Inferior parietal cortex (tissue), 1 donor: ENCODE measurements around the gene GSTA4.
"Not testable (repeated sequence)": the region's sequence is repeated elsewhere in the genome, so short reads cannot be mapped to it uniquely, and the experiment has no call there.

Experiments
- DNase-seq: peaks from one replicate; pipeline ENCODE4 v3.0.0-alpha.2; 2016; ENCODE audit errors: extremely low spot score

Gene GSTA4

DNA sequence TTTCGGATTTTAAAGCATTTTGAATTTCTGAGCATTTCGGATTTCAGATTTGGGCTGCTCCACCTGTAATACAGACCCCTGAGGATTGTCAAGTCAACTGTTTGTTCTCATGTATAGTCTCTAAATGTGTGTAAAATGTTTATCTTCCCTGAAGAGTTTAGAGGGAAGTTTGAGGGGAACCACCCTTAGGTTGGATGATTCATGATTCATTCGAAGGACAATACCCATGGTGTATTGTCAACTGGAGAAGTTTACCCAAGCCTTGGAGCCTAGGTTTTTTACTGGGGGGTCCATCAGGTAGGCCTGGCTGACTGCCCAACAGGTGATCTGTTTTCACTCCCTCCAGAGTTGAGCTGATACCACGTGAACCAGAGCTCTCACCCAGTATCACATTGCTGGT lies 18.9 kb downstream of the GSTA4 start:
- no peak for DNase-seq

DNA sequence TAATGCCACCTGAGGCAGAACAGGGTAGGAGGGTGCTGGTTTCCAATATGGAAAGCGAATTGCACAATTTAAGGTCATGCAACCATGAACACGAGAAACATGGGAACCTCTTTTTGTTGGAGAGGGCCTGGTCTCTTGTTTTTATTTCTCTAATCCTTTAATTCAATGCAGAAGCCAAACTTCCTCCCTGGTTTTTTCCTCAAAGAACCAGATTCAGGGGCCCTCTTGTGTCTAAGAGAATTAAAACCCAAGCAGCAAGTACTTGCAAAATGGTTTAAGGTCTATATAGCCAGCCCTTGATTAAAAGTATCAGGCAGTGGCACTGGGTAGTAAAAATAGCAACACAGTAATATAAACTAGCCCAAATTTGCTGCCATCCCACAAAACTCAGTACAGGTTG lies 19.5 kb downstream of the GSTA4 start:
- DNase-seq = no peak

DNA sequence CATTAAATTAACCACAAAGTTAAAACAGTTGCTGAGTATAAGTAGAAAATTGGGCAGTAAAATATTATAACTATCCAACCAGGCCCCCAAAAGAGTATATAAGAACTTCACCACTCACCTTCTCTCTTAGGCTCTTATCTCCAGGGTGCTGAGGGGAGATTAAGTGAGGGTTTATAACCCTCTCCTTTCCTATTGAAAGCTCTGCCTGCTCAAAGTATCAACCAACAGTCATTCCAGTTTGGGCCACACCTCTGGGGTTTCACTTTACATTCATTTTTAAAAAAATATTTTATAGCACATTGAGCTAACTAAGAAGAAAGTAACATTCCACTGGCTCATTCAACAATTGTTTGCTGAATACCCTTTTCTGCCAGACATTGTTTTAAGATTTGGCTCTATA lies 22.1 kb downstream of the GSTA4 start:
- DNase-seq = no peak

DNA sequence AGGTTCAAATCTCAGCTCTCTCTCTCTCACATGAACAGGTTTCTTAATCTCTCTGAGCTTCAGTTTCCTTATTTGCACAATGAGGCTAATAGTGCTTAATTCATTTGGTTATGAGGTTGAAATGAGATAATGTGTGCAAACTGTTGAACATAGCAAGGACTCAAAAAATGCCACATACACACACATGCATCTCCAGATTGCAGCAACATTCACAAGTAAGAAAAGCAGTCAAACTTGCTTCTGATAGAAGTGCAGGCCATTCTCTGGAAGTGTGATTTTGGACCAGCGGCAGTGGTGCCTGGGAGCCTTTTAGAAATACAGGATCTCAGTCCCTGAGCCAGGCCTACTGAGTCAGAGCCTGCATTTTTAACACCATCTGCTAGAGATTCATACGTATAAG lies 25.7 kb downstream of the GSTA4 start:
- DNase-seq = no peak

DNA sequence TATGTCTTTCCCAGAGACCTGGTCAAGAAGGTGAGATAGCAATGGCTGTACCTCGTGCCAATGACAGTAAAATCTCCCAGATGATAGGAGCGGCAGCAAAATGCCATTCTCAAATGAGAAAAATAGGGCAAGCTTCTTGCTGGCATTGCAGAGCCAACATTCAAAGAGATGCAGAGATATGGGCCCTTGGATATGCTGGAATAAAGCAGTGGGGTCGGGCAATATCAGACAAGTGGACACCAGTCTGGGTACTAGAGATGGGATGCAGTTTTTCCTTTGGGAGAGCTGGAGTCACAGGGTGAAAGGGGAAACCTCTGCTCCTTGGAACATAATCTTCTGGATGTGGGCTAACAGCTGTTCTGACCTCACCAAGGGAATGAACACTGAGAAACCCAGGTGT lies 29.0 kb downstream of the GSTA4 start:
- no peak for DNase-seq

DNA sequence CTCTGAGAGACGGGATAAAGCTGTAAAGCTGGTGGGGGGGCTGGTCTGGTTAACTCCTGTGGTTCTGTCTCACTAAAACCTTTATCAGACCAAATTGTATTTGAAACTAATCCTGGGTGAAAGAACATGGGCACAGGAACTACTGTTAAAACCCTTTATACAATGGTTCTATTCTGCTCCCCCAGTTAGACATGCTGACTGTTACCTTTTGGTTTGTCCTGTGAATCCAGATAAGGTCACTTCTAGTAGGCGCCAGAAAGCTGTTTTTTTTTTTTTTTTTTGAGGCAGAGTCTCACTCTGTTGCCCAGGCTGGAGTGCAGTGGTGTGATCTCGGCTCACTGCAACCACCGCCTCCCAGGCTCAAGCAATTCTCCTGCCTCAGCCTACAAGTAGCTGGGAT lies 29.7 kb downstream of the GSTA4 start:
- DNase-seq = no peak

DNA sequence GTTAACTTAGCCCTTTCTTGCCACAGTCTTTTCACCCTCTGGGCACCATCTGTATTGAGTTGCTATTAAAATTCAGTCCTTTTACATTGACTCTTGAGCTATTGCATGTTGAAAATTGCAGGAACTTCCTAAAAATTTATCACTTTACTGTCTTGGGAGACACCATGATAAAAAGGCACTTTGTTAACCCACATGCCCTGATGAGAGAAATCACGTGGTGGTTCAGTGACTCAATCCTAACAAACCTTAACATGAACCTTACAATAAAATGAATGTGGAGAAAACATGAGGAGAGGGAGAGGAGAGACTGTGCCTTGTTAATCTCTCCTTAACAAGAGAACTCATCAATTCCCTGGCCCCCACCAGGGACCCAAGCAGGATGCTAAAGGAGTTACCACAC lies 30.8 kb downstream of the GSTA4 start:
- DNase-seq = no peak

DNA sequence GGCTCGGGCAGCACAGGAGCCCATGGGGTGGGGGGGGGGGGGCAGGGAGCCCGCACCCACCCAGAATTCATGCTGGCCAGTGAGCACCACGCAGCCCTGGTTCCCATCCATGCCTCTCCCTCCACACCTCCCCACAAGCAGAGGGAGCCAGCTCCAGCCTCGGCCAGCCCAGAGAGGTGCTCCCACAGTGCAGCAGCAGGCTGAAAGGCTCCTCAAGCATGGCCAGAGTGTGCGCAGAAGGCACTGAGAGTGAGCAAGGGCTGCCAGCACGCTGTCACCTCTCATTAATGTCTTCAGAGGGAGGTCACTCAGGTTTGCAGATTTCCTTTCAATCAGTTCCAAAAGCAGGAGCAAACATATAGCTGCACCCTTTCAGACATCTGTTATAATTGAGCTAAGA lies 32.4 kb downstream of the GSTA4 start:
- DNase-seq = no peak

DNA sequence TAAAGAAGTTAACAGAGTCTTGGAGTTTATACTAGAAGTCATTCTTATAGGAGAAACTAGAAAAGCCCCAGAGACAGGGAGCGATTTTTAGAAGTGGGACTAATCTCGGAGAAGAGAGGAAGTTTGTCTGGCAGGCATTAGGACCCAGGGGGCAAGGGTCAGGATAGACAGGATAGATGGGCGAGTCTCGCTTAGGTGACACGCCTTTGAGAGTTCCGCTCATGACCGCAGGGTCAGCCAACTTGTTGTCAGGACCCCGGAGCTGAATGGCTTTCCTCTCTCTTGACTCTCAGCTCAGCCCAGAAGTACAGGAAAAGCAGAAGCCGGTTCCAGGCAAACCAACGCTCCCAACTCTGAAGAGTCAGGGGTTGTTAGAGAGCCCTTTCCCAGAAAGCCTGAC lies 34.1 kb downstream of the GSTA4 start:
- DNase-seq = not testable (repeated sequence)

DNA sequence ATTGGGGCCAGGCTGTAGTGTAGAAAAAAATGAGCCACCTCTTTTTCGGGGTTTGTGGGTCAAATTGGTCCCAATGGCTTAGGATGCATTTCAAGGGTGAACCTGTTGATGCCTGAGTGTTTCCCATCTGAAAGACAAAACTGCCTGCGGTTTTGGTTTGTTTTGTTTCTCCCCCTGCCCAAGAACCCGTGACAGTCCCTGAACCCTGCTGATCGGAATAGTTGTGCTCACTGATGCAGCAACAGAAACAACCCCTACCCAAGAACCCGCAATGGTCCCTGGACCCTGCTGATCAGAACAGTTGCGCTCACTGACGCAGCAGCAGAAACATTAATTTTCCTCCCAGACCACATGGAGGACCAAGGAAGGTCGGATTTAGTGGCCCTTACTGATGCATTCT lies 34.9 kb downstream of the GSTA4 start:
- DNase-seq = not testable (repeated sequence)

DNA sequence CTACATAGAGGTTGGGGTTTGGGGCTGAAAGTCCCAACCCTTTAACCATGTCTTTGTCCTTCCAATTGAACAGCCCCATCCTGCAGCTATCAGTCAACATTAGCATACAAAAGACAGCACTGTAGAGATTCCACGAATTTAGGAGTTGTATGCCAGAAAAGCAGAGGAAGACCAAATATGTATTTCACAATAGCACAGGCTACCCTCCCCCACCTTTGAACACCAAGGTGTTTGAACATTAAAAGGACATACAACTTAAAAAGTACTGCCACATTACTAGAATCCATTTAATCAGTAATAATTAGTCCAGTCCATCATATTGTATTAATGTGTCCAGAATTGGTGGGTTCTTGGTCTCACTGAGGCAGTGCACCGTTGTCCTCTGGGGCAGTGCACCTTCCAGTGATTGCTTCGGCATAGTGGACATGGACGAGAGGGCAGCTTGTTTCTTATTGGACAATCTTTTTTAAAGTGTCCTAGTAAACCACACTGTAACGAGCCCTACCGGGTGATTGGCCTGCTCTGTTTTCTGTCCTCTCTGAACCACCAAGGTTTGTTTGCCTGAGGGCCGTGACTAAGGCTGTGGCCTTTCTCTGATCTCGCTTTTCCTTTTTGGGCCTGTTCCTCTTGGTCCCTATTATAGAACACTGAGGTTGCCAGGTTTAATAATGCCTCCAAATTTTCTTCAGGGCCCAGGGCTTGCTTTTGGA lies 36.4 kb downstream of the GSTA4 start:
- DNase-seq = no peak

DNA sequence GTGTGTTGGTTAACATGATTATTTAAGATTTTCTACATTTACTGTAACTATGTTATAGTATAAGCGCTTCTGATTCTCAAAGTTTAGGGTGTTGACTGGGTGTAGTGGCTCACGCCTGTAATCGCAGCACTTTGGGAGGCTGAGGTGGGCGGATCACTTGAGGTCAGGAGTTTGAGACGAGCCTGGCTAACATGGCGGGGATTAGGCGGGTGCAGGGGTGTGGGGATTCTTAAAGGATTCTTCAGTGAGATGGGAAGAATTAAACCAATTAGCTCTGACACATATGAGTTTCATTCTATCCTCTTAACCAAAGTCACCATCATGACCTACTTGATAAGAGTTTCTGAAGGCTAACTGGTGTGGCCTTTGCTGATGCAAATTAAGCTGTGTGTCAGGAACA lies 39.2 kb downstream of the GSTA4 start:
- no peak for DNase-seq

DNA sequence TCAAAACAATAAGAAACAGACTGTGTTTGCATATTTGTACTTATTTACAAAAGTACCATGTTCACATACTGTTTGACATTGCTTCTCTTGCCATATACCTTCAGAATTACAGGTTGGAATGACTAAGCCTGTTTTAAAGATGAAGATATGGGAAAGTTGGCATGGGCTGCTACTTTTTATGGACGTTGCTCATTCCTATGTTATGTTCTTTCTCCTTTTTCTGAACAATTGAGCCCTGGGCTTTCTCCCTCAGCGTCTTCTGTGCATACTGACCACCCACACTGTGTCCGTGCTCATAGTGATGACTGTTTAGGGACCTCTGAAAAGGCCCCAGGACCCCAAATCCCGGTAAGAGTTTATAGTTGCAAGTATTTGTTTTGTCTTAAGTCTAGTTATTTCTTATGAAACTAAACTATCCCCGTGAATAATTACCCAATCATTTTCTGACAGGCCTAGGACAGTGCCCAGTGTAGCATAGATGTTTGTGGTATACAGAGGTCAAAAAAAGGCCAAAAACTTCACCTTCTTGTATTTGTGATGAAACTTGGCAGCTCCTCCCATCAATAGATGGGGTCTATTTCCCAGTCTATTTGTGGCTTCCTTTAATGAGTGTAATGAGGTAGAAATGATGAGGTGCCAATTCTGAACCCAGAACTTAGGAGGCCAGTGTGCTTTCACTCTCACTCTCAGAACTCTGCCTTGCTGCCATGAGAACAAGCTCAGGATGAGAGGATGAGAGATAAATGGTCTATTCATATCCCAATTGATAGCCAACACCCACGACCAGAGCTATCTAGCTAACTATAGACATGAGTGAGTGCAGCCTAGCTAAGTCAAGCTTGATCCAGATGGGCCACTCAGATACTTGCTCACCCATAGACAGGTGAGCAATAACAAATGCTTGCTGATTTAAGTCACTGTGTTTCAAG lies 40.9 kb downstream of the GSTA4 start:
- no peak for DNase-seq

DNA sequence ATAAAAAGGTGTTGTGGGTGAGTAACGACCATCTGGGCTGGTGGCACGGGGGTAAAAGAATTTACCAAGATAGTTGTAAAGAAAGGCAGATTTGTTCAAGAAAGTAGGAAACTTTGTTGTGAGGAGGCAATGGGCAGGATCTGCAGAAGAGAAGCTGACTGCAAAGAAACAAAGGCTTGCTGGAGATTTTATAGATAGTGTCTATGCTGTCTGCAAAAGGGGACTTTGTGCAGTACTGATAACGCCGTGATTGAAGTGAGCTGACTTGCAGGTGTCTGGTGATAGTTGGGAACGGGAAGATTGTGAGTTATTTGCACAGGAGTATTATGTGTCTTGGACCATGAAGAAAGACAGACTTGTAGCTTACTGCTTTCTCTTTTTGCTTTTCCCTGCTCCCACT lies 48.8 kb downstream of the GSTA4 start:
- no peak for DNase-seq

DNA sequence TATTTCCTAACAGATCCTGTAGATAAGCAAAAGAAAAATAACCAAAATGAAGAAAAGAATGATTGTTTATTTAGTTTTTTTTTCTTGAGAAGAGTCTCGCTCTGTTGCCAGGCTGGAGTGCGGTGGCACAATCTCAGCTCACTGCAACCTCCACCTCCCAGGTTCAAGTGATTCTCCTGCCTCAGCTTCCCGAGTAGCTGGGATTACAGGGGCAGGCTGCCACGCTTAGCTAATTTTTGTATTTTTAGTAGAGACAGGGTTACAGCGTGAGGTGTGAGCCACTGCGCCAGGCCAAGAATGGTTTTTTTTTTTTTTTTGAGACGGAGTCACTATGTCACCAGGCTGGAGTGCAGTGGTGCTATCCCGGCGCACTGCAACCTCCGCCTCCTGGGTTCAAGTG lies 52.3 kb downstream of the GSTA4 start:
- DNase-seq = not testable (repeated sequence)

DNA sequence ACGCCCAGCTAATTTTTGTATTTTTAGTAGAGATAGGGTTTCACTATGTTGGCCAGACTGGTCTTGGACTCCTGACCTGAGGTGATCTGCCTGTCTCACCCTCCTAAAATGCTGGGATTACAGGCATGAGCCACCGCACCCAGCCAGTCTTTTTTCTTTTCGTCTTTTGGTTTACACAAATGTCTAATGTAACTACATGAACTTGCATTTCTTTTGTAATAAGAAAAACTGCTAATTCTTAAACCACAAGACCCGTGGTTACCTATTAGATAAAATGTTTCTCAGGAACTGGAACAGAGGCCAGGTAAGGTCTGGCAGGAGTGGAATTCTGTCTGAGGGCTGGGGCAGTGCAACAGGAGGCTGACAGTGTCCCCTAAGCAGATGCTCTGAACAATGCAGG lies 52.9 kb downstream of the GSTA4 start:
- DNase-seq = no peak

DNA sequence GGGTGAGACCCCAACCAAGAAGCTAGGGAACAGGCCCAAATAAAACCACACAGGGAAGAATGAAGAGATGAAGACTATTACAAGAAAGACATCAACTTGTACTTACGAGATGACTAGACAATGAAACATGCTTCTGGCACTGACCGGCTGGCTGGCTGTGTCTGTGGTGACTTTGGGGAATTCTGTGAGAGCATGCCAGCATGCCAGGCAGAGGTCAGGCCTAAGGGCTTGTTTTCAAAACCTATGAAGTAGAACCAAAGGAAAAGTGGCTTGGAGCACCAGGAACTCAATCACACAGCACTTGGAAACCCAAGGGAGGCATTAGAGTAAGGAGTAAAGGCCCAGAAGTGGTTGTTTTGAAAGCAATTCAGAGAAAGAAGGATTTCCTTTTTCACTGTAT lies 57.2 kb downstream of the GSTA4 start:
- no peak for DNase-seq

DNA sequence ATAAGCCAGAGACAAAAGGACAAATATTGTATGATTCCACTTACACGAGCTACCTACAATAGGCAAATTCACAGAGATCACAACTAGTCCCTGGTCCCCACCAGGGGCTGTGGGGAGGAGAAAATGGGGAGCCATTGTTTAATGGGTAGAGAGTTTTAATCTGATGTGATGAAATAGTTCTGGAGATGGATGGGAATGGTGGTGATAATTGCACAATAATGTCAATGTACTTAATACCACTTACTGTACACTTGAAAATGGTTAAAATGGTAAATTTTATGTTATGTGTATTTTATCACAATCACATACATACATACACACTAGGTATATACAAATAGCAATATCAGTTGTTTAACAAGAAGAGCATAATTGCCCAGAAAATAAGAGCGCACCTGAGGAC lies 61.3 kb downstream of the GSTA4 start:
- DNase-seq = no peak

DNA sequence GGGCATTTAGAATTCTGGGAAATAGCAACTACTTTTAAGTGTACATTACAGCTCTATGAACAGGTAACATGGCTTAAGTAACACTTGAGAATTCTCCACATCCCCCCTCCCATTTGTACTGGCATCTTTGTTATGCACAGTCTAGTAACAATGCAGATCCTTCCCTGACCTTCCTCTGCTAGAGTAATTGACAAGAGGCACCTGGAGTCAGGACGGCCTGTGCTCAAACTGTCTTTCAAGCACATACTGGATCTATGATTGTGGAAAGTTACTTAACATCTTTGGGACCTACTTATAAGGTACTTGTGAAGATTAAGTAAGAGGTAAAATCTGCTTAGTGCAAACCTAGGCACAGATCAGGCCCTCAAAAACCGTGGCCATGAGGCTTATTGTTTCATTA lies 63.7 kb downstream of the GSTA4 start:
- no peak for DNase-seq

DNA sequence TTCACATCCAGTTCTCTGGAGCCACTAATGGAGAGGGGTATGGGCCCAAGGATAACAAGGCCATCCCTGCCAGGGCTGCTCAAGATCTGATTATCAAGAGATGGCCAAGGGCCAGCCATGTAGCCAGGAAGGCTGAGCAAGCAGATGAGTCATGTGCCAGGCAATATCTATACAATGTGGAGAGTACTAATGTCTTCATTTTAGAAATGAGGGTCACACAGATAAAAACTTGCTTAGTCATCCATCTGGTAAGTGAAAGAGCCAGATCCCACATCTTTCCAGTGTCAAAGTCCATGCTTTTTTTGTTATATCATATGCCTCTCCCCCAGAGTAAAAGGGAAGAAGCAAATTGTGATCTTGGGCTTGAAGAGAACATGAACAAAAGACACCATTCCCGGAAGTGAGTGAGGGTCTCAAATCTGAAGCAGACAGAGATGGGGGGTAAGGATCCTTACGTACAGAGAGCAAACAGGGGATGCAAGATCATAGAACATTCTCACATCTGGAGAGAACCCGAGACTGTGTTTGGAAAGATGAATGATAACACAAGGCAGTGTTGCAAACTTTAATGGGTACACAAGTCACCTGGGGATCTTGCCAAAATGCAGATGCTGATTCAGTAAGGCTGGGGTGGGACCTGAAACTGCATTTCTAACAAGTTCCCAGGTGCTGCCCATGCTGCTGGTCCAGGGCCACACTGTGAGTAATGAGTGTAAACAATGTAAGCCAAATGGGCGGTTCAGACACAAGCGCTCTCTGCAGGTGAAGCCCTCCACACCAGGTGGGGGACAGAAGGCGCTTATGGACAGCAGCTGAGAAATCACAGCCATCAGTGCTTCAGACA lies 65.5 kb downstream of the GSTA4 start:
- no peak for DNase-seq
